GM12878 (cell line): ENCODE measurements around the gene SLC66A1. TPM values are rescaled to one million over a fixed set of nuclear protein-coding genes. Genes with fewer than 3 reads are reported as not detected.

ENCODE experiments used
- ATF3 ChIP-seq: IDR thresholded peaks from 2 replicates; pipeline ENCODE4 v1.6.1; 2011; ENCODE audit warnings: low read depth, mild to moderate bottlenecking, low read length, moderate library complexity, borderline replicate concordance; ENCODE audit errors: extremely low read depth
- ATF7 ChIP-seq: fragments of 450-650 bp; IDR thresholded peaks from 2 replicates; pipeline ENCODE4 v1.6.1; 2016; ENCODE audit warnings: low read depth, mild to moderate bottlenecking
- BMI1 ChIP-seq: fragments of 450-650 bp; IDR thresholded peaks from 2 replicates; pipeline ENCODE4 v1.6.1; 2016; ENCODE audit warnings: mild to moderate bottlenecking, moderate library complexity, borderline replicate concordance
- CHD2 ChIP-seq: IDR thresholded peaks from 2 replicates; pipeline ENCODE4 v1.6.1; 2011; ENCODE audit warnings: low read depth, low read length, improper control_type of control experiment, borderline replicate concordance
- CREB1 ChIP-seq: IDR thresholded peaks from 2 replicates; pipeline ENCODE4 v1.6.1; 2012; ENCODE audit warnings: low read depth, mild to moderate bottlenecking, inconsistent platforms
- IKZF1 ChIP-seq: fragments of 450-650 bp; conservative IDR thresholded peaks from 2 replicates; pipeline ENCODE4 v1.6.1; 2017; ENCODE audit warnings: antibody characterized with exemption, mild to moderate bottlenecking
- IRF4 ChIP-seq: IDR thresholded peaks from 2 replicates; pipeline ENCODE4 v1.6.1; 2011; ENCODE audit warnings: low read depth, low read length
- JUNB ChIP-seq: IDR thresholded peaks from 2 replicates; pipeline ENCODE4 v1.6.1; 2016; ENCODE audit warnings: antibody characterized with exemption, mild to moderate bottlenecking
- MEF2A ChIP-seq: IDR thresholded peaks from 2 replicates; pipeline ENCODE4 v1.6.1; 2011; ENCODE audit warnings: low read depth, mild to moderate bottlenecking, low read length, moderate library complexity; ENCODE audit not compliant: insufficient read depth
- NFYB ChIP-seq: IDR thresholded peaks from 2 replicates; pipeline ENCODE4 v1.6.1; 2011; ENCODE audit warnings: low read depth, mild to moderate bottlenecking, low read length, improper control_type of control experiment, moderate library complexity; ENCODE audit not compliant: insufficient read depth
- NRF1 ChIP-seq: conservative IDR thresholded peaks from 2 replicates; pipeline ENCODE4 v1.6.1; 2011; ENCODE audit warnings: mild to moderate bottlenecking, low read depth, low read length, improper control_type of control experiment
- PBX3 ChIP-seq: IDR thresholded peaks from 2 replicates; pipeline ENCODE4 v1.6.1; 2011; ENCODE audit warnings: mild to moderate bottlenecking, low read depth, low read length, moderate library complexity; ENCODE audit not compliant: insufficient replicate concordance
- PML ChIP-seq: IDR thresholded peaks from 2 replicates; pipeline ENCODE4 v1.6.1; 2012; ENCODE audit warnings: low read length, inconsistent platforms
- POLR2AphosphoS2 ChIP-seq: IDR thresholded peaks from 2 replicates; pipeline ENCODE4 v1.6.1; 2011; ENCODE audit warnings: low read depth, mild to moderate bottlenecking, low read length, improper control_type of control experiment, moderate library complexity
- POLR2AphosphoS5 ChIP-seq: IDR thresholded peaks from 2 replicates; pipeline ENCODE4 v1.6.1; 2011; ENCODE audit warnings: mild to moderate bottlenecking, low read length, inconsistent platforms
- RB1 ChIP-seq: fragments of 450-650 bp; formaldehyde crosslinking; IDR thresholded peaks from 2 replicates; pipeline ENCODE4 v1.6.1; 2017; ENCODE audit warnings: mild to moderate bottlenecking, borderline replicate concordance
- RELA ChIP-seq: fragments of 450-650 bp; IDR thresholded peaks from 2 replicates; pipeline ENCODE4 v1.8.0; 2014; ENCODE audit warnings: borderline replicate concordance; ENCODE audit not compliant: partially characterized antibody
- RELB ChIP-seq: fragments of 450-650 bp; IDR thresholded peaks from 2 replicates; pipeline ENCODE4 v1.6.1; 2017; ENCODE audit warnings: low read depth, mild to moderate bottlenecking, moderate library complexity
- SMC3 ChIP-seq: IDR thresholded peaks from 2 replicates; pipeline ENCODE4 v1.6.1; 2011; ENCODE audit warnings: low read length, improper control_type of control experiment, borderline replicate concordance
- SREBF1 ChIP-seq: IDR thresholded peaks from 2 replicates; pipeline ENCODE4 v1.6.1; 2012; ENCODE audit warnings: mild to moderate bottlenecking, low read length
- STAT1 ChIP-seq: fragments of 450-650 bp; conservative IDR thresholded peaks from 2 replicates; pipeline ENCODE4 v1.6.1; 2014; ENCODE audit warnings: antibody characterized with exemption, mild to moderate bottlenecking
- SUPT20H ChIP-seq: IDR thresholded peaks from 2 replicates; pipeline ENCODE4 v1.6.1; 2011; ENCODE audit warnings: low read depth, mild to moderate bottlenecking, low read length, moderate library complexity, borderline replicate concordance; ENCODE audit not compliant: control insufficient read depth
- TAF1 ChIP-seq: IDR thresholded peaks from 2 replicates; pipeline ENCODE4 v1.6.1; 2011; ENCODE audit warnings: mild to moderate bottlenecking, low read depth, low read length, borderline replicate concordance
- TCF7 ChIP-seq: IDR thresholded peaks from 2 replicates; pipeline ENCODE4 v1.6.1; 2014; ENCODE audit warnings: antibody characterized with exemption, borderline replicate concordance
- USF2 ChIP-seq: IDR thresholded peaks from 2 replicates; pipeline ENCODE4 v1.6.1; 2011; ENCODE audit warnings: low read depth, low read length, improper control_type of control experiment, borderline replicate concordance
- YBX1 ChIP-seq: fragments of 450-650 bp; IDR thresholded peaks from 2 replicates; pipeline ENCODE4 v1.6.1; 2016; ENCODE audit warnings: antibody characterized with exemption
- ZNF217 ChIP-seq: fragments of 450-650 bp; IDR thresholded peaks from 2 replicates; pipeline ENCODE4 v1.6.1; 2017; ENCODE audit warnings: antibody characterized with exemption, mild to moderate bottlenecking
- ZNF622 ChIP-seq: fragments of 450-650 bp; IDR thresholded peaks from 2 replicates; pipeline ENCODE4 v1.6.1; 2017; ENCODE audit warnings: mild to moderate bottlenecking, inconsistent platforms
- ZZZ3 ChIP-seq: IDR thresholded peaks from 2 replicates; pipeline ENCODE4 v1.6.1; 2011; ENCODE audit warnings: low read depth; ENCODE audit not compliant: control insufficient read depth, insufficient read length
- polyA plus RNA-seq, 11 experiments: library from polyadenylated mRNA; depleted of rRNA in 4 of 11; unstranded in 6 of 11; stranded (reverse) in 5 of 11; fragments of >200 nt; fragmentation: Nextera tagmentation in 4 of 11; fragmentation: Illumina TruSeq in 1 of 11; extraction: Ambion mirVana in 4 of 11; extraction: Trizol in 1 of 11; gene quantifications; 1 replicate in 1 of 11; 2 replicates in 10 of 11; pipeline versions ENCODE4 v1.2.1 to v1.2.3, GENCODE V29; 2011 to 2016; ENCODE audit warnings: inconsistent platforms in 2 of 11, missing spikeins in 2 of 11, low read depth in 1 of 11
- total RNA-seq, 4 experiments: library from RNA; depleted of rRNA in 3 of 4; stranded (reverse); fragments of >200 nt in 3 of 4; fragmentation: Illumina TruSeq in 1 of 4; extraction: Trizol in 1 of 4; gene quantifications; 2 replicates each; pipeline versions ENCODE4 v1.2.1 to v1.2.3, GENCODE V29; 2013 to 2021

SLC66A1 gene
- total and polyA plus RNA-seq, 10 of the 15 experiments (the other 5 are each of a cell fraction or from before 2014, with no cell fraction given), result 0.58 to 22.0 (median 10.2) TPM

- no peak; the same call in 1 of the 2 replicates for TF ChIP-seq IRF4
- TF ChIP-seq YBX1, result no peak
- TF ChIP-seq RELB, result peak; percentile 77
- no peak for TF ChIP-seq TCF7
- no peak for TF ChIP-seq RB1
- peak; percentile 97 for TF ChIP-seq IKZF1
- TF ChIP-seq NRF1, result no peak
- TF ChIP-seq JUNB, result peak; percentile 12; the same call in 1 of the 2 replicates
- no peak for TF ChIP-seq SREBF1
- TF ChIP-seq POLR2AphosphoS2, result no peak
- no peak for TF ChIP-seq ZNF622
- no peak for TF ChIP-seq ZNF217
- TF ChIP-seq RELA, result no peak
- peak; percentile 73 for TF ChIP-seq ZZZ3
- no peak for TF ChIP-seq SUPT20H
- no peak for TF ChIP-seq CHD2
- TF ChIP-seq BMI1, result no peak
- TF ChIP-seq NFYB, result no peak
- TF ChIP-seq USF2, result no peak
- TF ChIP-seq ATF3, result no peak
- TF ChIP-seq MEF2A, result 0 out of 2 replicates have a peak, but pooled peaks have one; percentile 59
- TF ChIP-seq POLR2AphosphoS5, result no peak
- 0 out of 2 replicates have a peak, but pooled peaks have one; percentile 37 for TF ChIP-seq TAF1
- TF ChIP-seq CREB1, result 0 out of 2 replicates have a peak, but pooled peaks have one; percentile 44
- no peak for TF ChIP-seq SMC3
- no peak for TF ChIP-seq STAT1
- TF ChIP-seq PBX3, result peak; percentile 58
- no peak for TF ChIP-seq PML
- TF ChIP-seq ATF7, result no peak
These were observed 3.5 kb downstream of the SLC66A1 start (continued) for GRCh38 chr1:19315378-19316198.
